DND-41 (cell line): ENCODE results near the gene RNASE1.

Experiments used
- EZH2 ChIP-seq: IDR thresholded peaks from 3 replicates; pipeline ENCODE4 v1.6.1; 2012; ENCODE audit warnings: borderline replicate concordance, low read depth, mild to moderate bottlenecking, moderate library complexity, low read length, inconsistent platforms; ENCODE audit not compliant: severe bottlenecking
- TF ChIP-seq, protein P1 (sequence below): IDR thresholded peaks from 2 replicates; pipeline ENCODE4 v1.5.1; 2012; ENCODE audit warnings: borderline replicate concordance, low read length, moderate library complexity, mild to moderate bottlenecking; ENCODE audit not compliant: poor library complexity, severe bottlenecking; ENCODE audit errors: extremely low read depth

DNA sequence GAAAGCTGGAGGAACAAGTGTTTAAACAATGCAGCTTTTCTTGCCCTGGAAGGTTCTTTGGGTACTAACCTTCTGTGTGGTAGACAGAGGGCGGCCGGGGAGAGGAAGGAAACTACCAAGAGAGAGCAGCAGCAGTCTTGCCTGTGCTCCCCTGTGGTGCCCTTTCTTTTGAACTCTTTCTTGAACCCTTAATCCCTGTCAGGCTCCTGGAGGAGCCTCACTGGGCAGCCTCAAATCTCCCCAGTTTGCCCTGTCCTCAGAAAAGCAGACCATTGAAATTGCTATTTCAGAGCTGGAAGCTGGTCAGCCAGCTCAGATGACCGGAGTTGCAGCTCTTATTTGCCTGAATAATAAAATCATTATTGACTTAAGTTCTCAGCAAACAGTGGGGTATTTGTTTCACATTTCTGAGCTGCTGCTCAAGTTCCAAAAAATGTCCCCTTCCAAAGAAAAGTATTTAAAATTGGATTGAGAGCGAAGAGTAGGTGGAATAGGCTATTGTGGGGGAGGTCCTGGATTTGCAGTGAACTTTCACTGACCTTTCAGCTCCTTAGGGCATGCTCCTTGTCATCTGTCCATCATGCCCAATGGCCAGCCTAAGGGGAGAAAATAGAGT is 46.4 kb upstream of the RNASE1 start:
- TF ChIP-seq, protein P1, sequence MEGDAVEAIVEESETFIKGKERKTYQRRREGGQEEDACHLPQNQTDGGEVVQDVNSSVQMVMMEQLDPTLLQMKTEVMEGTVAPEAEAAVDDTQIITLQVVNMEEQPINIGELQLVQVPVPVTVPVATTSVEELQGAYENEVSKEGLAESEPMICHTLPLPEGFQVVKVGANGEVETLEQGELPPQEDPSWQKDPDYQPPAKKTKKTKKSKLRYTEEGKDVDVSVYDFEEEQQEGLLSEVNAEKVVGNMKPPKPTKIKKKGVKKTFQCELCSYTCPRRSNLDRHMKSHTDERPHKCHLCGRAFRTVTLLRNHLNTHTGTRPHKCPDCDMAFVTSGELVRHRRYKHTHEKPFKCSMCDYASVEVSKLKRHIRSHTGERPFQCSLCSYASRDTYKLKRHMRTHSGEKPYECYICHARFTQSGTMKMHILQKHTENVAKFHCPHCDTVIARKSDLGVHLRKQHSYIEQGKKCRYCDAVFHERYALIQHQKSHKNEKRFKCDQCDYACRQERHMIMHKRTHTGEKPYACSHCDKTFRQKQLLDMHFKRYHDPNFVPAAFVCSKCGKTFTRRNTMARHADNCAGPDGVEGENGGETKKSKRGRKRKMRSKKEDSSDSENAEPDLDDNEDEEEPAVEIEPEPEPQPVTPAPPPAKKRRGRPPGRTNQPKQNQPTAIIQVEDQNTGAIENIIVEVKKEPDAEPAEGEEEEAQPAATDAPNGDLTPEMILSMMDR = no peak
- TF ChIP-seq EZH2 = no peak
